NCI-H2107 (cell line): ENCODE measurements around the gene SYNGR3.
"Not testable (repeated sequence)": the region's sequence is repeated elsewhere in the genome, so short reads cannot be mapped to it uniquely, and the experiment has no call there.

Source experiments
- DNase-seq: peaks from one replicate; lab custom pipeline; 2025; lab: John Stamatoyannopoulos, UW

The SYNGR3 gene

GRCh38 chr16:1989209-1990100 lies at the start of gene SYNGR3:
TSS of gene SYNGR3 (plus strand) at chr16:1989970. CDS start at chr16:1990103, 133 bp downstream.
- no peak for DNase-seq

- DNase-seq, result no peak
Observed at GRCh38 chr16:1940273-1941161, 49.3 kb upstream of the SYNGR3 start.

GRCh38 chr16:1941162-1942046 lies 48.4 kb upstream of the SYNGR3 start:
- DNase-seq, result no peak

- DNase-seq, result no peak
Observed at GRCh38 chr16:1942047-1942809, 47.5 kb upstream of the SYNGR3 start.

- DNase-seq, result peak; percentile 93
Observed at GRCh38 chr16:1942810-1943726, 46.7 kb upstream of the SYNGR3 start, which contains the start of gene MSRB1. TSS of gene MSRB1 (minus strand) at chr16:1943199. CDS start at chr16:1943156, 43 bp downstream.

GRCh38 chr16:1944612-1945199 lies 45.1 kb upstream of the SYNGR3 start:
- no peak for DNase-seq

- DNase-seq, result no peak
Observed at GRCh38 chr16:1945559-1946391, 44.0 kb upstream of the SYNGR3 start.

- DNase-seq, result no peak
Observed at GRCh38 chr16:1946495-1947368, 43.0 kb upstream of the SYNGR3 start.

GRCh38 chr16:1947369-1947670 lies 42.5 kb upstream of the SYNGR3 start:
- no peak for DNase-seq

GRCh38 chr16:1949507-1949906 lies 40.3 kb upstream of the SYNGR3 start:
- DNase-seq, result no peak

- DNase-seq, result no peak
Observed at GRCh38 chr16:1950047-1950446, 39.7 kb upstream of the SYNGR3 start.

- no peak for DNase-seq
Observed at GRCh38 chr16:1950559-1950958, 39.2 kb upstream of the SYNGR3 start.

GRCh38 chr16:1953734-1954133 lies 36.0 kb upstream of the SYNGR3 start:
- DNase-seq, result no peak

GRCh38 chr16:1957434-1958142 lies 32.2 kb upstream of the SYNGR3 start:
- not testable (repeated sequence) for DNase-seq

GRCh38 chr16:1958143-1958491 lies 31.7 kb upstream of the SYNGR3 start:
- not testable (repeated sequence) for DNase-seq

GRCh38 chr16:1958715-1959268 lies 31.0 kb upstream of the SYNGR3 start:
- no peak for DNase-seq
